Prostate gland (tissue), 2 donors: ENCODE data around the gene SLFN5.

Experiments
- POLR2A ChIP-seq: fragments of 450-650 bp; IDR thresholded peaks from one replicate; pipeline ENCODE4 v1.6.1; 2016; ENCODE audit warnings: antibody characterized with exemption, mild to moderate bottlenecking
- POLR2AphosphoS5 ChIP-seq: sonication (generic); formaldehyde crosslinking; IDR thresholded peaks from one replicate; pipeline ENCODE4 v1.6.1; 2017; ENCODE audit warnings: antibody characterized with exemption
- TF ChIP-seq, protein P1 (sequence below), 4 experiments: fragments of 200-600 bp in 2 of 4; fragments of 450-650 bp in 2 of 4; sonication (generic) in 2 of 4; IDR thresholded peaks; 1 replicate in 3 of 4; 2 replicates in 1 of 4; pipeline ENCODE4 v1.5.1; 2016 to 2019; ENCODE audit warnings: antibody characterized with exemption in 4 of 4, mild to moderate bottlenecking in 2 of 4, moderate library complexity in 2 of 4

DNA sequence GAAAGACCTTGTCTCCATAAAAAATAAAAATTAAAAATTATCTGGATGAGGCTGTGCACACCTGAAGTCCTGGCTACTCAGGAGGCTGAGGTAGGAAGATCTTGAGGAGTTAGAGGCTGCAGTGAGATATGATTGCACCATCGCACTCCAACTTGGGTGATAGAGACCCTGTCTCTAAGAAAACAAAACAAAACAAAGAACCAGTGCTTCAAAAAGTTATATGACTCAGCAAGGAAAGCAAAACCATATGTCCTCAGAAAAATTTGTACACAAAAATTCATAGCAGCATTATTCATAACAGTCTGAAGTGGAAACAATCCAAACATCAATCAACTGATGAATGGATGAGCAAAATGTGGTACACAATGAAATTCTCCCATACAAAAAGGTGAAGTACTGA lies 48.9 kb downstream of the SLFN5 start:
- TF ChIP-seq, protein P1, sequence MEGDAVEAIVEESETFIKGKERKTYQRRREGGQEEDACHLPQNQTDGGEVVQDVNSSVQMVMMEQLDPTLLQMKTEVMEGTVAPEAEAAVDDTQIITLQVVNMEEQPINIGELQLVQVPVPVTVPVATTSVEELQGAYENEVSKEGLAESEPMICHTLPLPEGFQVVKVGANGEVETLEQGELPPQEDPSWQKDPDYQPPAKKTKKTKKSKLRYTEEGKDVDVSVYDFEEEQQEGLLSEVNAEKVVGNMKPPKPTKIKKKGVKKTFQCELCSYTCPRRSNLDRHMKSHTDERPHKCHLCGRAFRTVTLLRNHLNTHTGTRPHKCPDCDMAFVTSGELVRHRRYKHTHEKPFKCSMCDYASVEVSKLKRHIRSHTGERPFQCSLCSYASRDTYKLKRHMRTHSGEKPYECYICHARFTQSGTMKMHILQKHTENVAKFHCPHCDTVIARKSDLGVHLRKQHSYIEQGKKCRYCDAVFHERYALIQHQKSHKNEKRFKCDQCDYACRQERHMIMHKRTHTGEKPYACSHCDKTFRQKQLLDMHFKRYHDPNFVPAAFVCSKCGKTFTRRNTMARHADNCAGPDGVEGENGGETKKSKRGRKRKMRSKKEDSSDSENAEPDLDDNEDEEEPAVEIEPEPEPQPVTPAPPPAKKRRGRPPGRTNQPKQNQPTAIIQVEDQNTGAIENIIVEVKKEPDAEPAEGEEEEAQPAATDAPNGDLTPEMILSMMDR (IDR thresholded peaks at IDR 0.05): no peak
- TF ChIP-seq POLR2AphosphoS5 (no peak), POLR2A (no peak)
